Activated T-helper 1 cell treated with anti-CD3 and anti-CD28 coated beads, Interleukin-12 subunit alpha, Interleukin-12 subunit beta, Interleukin-2, Interleukin-4 antibody, amounts not matched to agents 30 ng/mL and 10 ng/mL and 1 ng/mL, durations not matched to agents 14 hours and 24 hours and 36 hours (primary cell): ENCODE data around the gene NDUFB11. TPM values are rescaled to one million over a fixed set of nuclear protein-coding genes. Genes with fewer than 3 reads are reported as not detected.
"Not testable (repeated sequence)": the region's sequence is repeated elsewhere in the genome, so short reads cannot be mapped to it uniquely, and the experiment has no call there.

Experiments
- DNase-seq: peaks from one replicate; pipeline ENCODE4 v3.0.0; 2021; ENCODE audit warnings: low spot score
- H3K27ac Mint-ChIP-seq: one replicate; pipeline ENCODE4 v1.8.0; 2021; ENCODE audit warnings: mild to moderate bottlenecking, mixed read lengths
- H3K27me3 Mint-ChIP-seq: one replicate; pipeline ENCODE4 v1.8.0; 2022; ENCODE audit warnings: mild to moderate bottlenecking, moderate library complexity, mixed read lengths; ENCODE audit not compliant: insufficient read depth
- H3K36me3 Mint-ChIP-seq: one replicate; pipeline ENCODE4 v1.8.0; 2021; ENCODE audit warnings: low read depth, mixed read lengths
- H3K4me1 Mint-ChIP-seq: one replicate; pipeline ENCODE4 v1.8.0; 2021; ENCODE audit warnings: low read depth, mixed read lengths
- H3K4me3 Mint-ChIP-seq: one replicate; pipeline ENCODE4 v1.8.0; 2021; ENCODE audit warnings: mild to moderate bottlenecking, moderate library complexity, mixed read lengths
- H3K9me3 Mint-ChIP-seq: one replicate; pipeline ENCODE4 v1.8.0; 2021; ENCODE audit warnings: mixed read lengths
- intact Hi-C: fragments of 100-400 bp; cut with micrococcal nuclease; formaldehyde crosslinking; loops from one replicate; pipeline ENCODE4 v1.15.1; 2024
- total RNA-seq: library from RNA; stranded (reverse); gene quantifications from 2 replicates; pipeline ENCODE4 v1.2.3, GENCODE V29; 2022

The NDUFB11 gene
- total RNA-seq, 1 donor from 2014 or later = 88.7 TPM

DNA sequence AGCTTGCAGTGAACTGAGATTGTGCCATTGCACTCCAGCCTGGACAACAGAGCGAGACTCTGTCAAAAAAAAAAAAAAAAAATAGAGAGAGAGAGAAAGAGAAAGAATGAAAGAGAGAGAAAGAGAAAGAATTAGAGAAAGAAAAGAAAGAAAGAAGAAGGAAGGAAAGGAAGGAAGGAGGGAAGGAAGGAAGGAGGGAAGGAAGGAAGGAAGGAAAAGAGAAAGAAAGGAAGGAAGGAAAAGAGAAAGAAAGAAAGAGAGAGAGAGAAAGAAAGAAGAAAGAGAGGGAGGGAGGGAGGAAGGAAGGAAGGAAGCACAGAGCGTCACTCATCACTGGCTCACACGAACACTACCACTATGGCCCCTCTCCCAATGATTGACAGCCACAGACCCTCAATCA is 20.0 kb downstream of the NDUFB11 start:
- H3K36me3 Mint-ChIP-seq, H3K27me3 Mint-ChIP-seq, H3K4me3 Mint-ChIP-seq, H3K9me3 Mint-ChIP-seq, intact Hi-C loops, H3K4me1 Mint-ChIP-seq, H3K27ac Mint-ChIP-seq, DNase-seq: not testable (repeated sequence)

DNA sequence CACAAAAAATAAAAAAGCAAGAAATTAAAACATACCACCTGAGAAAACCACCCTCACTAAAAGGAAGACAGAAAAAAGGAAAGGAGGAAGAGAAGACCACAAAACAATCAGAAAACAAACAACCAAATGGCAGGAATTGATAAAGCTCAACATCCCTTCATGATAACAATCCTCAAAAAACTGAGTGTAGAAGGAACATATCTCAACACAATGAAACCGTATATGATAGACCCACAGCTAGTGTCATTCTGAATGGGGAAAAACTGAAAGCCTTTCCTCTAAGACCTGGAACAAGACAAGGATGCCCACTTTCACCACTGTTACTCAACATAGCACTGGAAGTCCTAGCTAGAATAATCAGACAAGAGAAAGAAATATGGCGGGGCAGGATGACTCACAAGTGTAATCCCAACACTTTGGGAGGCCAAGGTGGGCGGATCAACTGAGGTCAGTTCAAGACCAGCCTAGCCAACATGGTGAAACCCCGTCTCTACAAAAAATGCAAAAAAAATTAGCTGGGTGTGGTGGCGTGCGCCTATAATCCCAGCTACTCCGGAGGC is 27.9 kb downstream of the NDUFB11 start:
- H3K9me3 Mint-ChIP-seq, intact Hi-C loops, H3K27me3 Mint-ChIP-seq, DNase-seq, H3K36me3 Mint-ChIP-seq, H3K27ac Mint-ChIP-seq, H3K4me1 Mint-ChIP-seq, H3K4me3 Mint-ChIP-seq: not testable (repeated sequence)

DNA sequence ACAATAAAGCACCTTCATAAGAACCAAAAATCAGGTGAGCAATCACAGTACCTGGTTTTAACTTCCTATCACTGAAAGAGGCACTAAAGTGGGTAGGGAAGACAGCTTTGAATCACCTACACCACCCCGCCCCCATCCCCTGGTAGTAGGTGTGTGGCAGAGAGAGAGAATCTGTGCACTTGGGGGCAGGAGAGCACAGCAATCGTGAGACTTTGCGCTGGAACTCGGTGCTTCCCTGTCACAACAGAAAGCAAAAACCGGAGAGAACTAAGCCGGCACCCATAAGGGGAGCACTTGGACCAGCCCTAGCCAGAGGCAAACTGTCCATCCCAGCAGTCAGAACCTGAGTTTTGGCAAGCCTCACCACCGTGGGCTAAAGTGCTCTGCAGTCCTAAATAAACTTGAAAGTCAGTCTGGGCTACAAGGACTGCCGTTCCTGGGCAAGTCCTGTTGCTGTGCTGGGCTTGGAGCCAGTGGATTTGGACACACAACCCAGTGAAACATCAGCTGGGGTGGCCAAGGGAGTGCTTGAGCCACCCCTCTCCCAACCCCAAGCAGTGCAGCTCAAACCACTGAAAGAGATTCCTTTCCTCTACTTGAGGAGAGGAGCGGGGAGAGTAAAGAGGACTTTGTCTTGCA is 32.1 kb downstream of the NDUFB11 start:
- Mint-ChIP-seq H3K4me1 (no peaks in the 10 kb centered on the region), H3K27ac (no peak overlapping the region), H3K4me3 (no peak overlapping the region), H3K9me3 (no peaks in the 10 kb centered on the region), H3K27me3 (peaks cover 3% of the 10 kb centered on the region), H3K36me3 (no peaks in the 10 kb centered on the region)
- no peak for DNase-seq
- intact Hi-C loops = no loop called here

DNA sequence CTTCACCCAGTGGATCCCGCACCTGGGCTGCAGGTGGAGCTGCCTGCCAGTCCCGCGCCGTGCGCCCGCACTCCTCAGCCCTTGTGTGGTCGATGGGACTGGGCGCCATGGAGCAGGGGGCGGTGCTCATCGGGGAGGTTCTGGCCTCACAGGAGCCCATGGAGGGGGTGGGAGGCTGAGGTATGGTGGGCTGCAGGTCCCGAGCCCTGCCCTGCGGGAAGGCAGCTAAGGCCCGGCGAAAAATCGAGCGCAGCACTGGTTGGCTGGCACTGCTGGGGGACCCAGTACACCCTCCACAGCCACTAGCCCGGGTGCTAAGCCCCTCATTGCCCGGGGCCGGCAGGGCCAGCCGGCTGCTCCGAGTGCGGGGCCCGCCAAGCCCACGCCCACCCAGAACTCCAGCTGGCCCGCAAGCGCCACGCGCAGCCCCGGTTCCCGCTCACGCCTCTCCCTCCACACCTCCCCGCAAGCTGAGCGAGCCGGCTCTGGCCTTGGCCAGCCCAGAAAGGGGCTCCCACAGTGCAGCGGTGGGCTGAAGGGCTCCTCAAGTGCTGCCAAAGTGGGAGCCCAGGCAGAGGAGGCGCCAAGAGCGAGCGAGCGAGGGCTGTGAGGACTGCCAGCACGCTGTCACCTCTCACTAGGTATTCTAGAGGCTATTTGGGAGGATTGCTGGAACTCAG is 33.4 kb downstream of the NDUFB11 start:
- H3K4me3 Mint-ChIP-seq, H3K4me1 Mint-ChIP-seq, H3K9me3 Mint-ChIP-seq, DNase-seq, H3K27me3 Mint-ChIP-seq, intact Hi-C loops, H3K36me3 Mint-ChIP-seq, H3K27ac Mint-ChIP-seq: not testable (repeated sequence)

DNA sequence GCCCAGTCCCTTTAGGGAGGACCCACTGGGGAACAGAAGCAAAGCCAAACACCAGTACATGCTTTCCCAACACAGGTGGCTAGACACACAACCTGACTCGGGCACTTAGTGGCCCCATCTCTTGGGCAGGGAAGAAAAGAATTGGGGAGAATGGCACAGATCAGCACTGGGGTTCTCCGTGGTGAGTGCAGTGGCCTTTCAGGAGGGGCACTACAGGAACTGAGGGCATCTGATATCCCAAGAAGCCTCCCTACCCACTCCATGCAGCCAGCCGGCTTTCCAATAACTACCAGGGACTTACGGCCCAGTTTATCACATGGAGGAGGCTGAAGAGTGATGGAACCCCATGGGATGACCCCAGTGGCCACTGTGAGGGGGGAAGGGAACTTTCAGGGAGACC is 43.3 kb downstream of the NDUFB11 start:
- Mint-ChIP-seq H3K9me3 (no peaks in the 10 kb centered on the region), H3K27me3 (no peaks in the 10 kb centered on the region), H3K27ac (no peak overlapping the region), H3K4me1 (no peaks in the 10 kb centered on the region), H3K4me3 (no peak overlapping the region), H3K36me3 (no peaks in the 10 kb centered on the region)
- no peak for DNase-seq
- intact Hi-C loops = no loop called here

DNA sequence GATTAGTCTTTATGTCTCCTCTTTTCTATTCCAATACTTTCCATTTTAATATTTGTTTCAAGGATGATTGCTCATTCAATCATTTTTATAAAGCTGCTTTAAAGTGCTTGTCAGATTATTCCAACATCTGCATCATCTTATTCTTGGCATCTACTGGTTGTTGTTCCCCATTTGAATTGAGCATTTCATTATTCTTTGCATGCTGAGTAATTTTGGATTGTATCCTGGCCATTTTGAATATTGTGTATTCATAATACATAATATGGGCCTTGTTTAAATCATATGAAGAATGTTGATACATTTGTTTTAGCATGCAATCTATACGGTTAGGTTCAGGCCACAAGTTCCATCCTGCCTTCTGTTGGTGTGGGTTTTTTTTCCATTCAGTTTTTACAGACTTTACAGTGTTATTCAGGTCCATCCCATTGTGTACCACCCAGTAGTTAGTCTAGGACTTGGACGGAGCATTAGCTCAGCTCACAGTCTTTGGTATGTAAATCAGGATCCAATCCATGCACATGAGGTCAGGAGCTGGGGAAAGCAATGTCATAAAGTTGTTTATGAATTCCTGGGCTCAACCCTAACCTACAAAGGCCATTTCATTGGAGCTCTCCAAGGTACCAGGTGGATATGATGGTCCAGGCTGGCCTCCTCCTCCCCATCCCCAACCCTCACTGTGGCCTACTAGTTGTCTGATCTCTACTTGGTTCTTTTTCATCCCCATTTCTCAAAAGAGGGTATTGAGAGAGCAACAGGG is 46.0 kb downstream of the NDUFB11 start:
- Mint-ChIP-seq H3K27ac (no peak overlapping the region), H3K36me3 (no peaks in the 10 kb centered on the region), H3K9me3 (no peaks in the 10 kb centered on the region), H3K4me1 (no peaks in the 10 kb centered on the region), H3K27me3 (no peaks in the 10 kb centered on the region), H3K4me3 (no peak overlapping the region)
- no peak for DNase-seq
- intact Hi-C loops = no loop called here

DNA sequence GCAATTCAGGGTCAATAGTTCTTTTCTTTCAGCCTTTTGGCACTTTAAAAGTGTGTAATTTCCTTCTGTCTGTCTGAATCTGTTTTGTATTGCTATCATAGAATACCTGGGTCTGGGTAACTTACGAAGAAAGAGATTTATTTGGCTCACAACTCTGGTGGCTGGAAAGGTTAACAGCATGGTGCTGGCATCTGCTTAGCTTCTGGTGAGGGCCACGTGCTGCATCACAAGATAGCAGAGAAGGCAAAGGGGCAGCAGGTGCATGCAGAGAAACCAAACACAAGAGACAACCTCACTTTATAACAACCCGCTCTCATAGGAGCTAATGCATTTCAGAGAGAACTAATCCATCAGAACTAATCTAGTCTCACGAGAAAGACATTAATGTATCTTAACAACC is 47.5 kb downstream of the NDUFB11 start:
- Mint-ChIP-seq H3K36me3 (no peaks in the 10 kb centered on the region), H3K4me1 (no peaks in the 10 kb centered on the region), H3K27ac (no peak overlapping the region), H3K4me3 (no peak overlapping the region), H3K9me3 (no peaks in the 10 kb centered on the region), H3K27me3 (no peaks in the 10 kb centered on the region)
- intact Hi-C loops = no loop called here
- no peak for DNase-seq

DNA sequence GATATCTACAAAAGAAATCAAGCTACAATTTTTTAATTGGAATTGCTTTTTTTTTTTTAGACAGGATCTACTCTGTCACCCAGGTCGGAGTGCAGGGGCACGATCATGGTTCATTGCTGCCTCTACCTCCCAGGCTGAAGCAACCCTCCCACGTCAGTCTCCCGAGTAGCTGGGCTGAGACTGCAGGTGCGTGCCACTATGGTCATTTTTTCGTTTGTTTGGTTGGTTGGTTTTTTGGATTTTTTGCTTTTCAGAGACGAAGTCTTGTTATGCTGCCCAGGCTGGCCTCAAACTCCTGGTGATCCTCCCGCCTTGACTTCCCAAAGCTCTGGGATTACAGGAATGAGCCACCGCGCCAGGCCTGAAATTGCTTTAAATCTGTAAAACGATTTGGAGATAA is 50.6 kb downstream of the NDUFB11 start:
- no peak for DNase-seq
- intact Hi-C loops = loop anchor here (5.0 kb wide), 1 partner anchor 337 kb away; the partner anchor contains the start of gene SLC9A7
- Mint-ChIP-seq H3K27ac (no peak overlapping the region), H3K9me3 (no peaks in the 10 kb centered on the region), H3K4me1 (no peaks in the 10 kb centered on the region), H3K27me3 (peaks cover 2% of the 10 kb centered on the region), H3K36me3 (no peaks in the 10 kb centered on the region), H3K4me3 (no peak overlapping the region)

DNA sequence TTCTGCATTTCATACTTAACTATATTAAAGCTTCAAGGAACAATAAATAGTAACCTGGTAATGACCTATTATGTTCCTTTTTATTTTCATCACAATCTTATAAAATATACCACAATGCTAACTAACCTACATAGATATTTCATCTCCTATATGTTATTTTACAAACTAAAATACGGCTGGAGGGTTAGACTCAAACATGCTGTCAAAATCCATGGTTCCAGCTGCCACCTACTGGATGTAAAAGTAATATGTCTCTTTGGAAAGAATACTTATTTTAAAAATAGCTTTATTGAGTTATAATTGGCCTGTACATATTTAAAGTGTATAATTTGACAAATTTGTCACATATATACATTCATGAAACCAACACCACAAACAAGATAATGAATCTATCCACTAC is 51.3 kb downstream of the NDUFB11 start:
- Mint-ChIP-seq H3K36me3 (no peaks in the 10 kb centered on the region), H3K27ac (no peak overlapping the region), H3K27me3 (peaks cover 2% of the 10 kb centered on the region), H3K4me3 (no peak overlapping the region), H3K4me1 (no peaks in the 10 kb centered on the region), H3K9me3 (no peaks in the 10 kb centered on the region)
- no peak for DNase-seq
- intact Hi-C loops = loop anchor here (5.0 kb wide), 1 partner anchor 336 kb away; the partner anchor contains the start of gene SLC9A7

Other genes with a start within 250 kb of the NDUFB11 start
- gene JADE3, start 232.3 kb downstream of the NDUFB11 start, total RNA-seq = 1.3 and 2.1 TPM in 2 replicates
- gene RGN, start 66.3 kb downstream of the NDUFB11 start, total RNA-seq = not detected in 2 replicates
- 62.0 and 64.1 TPM in 2 replicates for gene RBM10, start 519 bp upstream of the NDUFB11 start, total RNA-seq
- 221 and 223 TPM in 2 replicates for gene UBA1, start 49.1 kb upstream of the NDUFB11 start, total RNA-seq
- gene CDK16, start 74.0 kb upstream of the NDUFB11 start, total RNA-seq = 56.4 and 63.8 TPM in 2 replicates
- 24.6 and 26.6 TPM in 2 replicates for gene USP11, start 88.3 kb upstream of the NDUFB11 start, total RNA-seq
- gene ZNF157, start 225.9 kb upstream of the NDUFB11 start, total RNA-seq = 0.34 and 0.49 TPM in 2 replicates